Activated effector memory CD4-positive, alpha-beta T cell treated with anti-CD3 and anti-CD28 coated beads, Interleukin-2, amount 50 U/mL, for 16 hours (primary cell): Measurements from ENCODE around the gene SNX24.
"Not testable (repeated sequence)": the region's sequence is repeated elsewhere in the genome, so short reads cannot be mapped to it uniquely, and the experiment has no call there.

Experiments used
- DNase-seq: peaks from one replicate; pipeline ENCODE4 v3.0.0-alpha.2; 2020

Gene SNX24

DNA sequence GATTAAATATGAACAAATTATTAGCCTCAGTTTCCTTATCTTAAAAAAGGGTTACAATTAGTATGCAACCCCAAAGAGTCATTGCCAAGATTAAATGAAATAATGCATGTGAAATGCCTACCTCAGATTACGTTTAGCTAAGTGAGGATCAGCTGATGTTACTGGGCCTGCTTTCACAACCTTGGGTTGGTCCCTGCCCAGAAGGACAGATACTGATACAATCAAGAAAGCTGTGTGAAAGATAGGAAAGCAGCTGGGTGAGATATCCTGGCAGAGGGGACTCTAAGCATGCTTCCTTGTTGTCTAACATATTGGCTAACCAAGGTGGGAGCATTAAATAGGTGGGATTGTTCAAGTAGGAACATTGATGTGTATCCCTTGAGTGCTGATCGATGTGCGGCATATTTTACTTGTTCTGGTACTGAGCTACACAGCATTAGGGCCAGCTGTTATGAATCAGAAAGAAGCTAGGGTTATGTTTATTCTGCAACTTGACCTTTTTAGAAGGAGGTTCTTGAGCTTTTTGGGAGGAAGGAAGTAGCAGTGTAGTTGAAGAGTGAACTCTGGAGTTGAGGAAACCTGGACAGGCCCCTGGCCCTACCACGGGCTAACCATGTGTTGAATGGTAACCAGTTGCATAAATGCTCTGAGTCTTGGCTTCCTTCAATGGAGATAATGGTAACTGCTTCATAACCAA lies 28.9 kb downstream of the SNX24 start:
- DNase-seq, result no peak

DNA sequence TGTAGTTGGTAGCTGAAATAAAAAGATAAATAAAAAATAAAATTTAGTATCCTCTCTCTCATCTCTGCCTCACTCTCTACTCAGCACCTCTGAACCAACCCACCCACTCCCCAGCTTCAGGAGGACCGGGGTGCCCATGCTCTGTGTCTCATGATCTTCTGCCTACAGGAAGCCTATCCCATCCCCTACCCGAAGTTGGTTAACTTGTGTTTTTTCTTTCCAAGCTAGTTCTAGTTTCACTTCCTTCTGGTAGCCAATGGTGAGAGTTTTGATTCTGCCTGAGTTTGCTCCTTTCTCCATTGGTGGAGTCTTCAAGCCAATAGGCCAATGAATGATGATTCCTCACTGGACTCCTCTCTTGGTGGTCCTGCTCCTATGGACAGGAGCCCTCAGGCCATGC lies 32.1 kb downstream of the SNX24 start:
- no peak for DNase-seq

DNA sequence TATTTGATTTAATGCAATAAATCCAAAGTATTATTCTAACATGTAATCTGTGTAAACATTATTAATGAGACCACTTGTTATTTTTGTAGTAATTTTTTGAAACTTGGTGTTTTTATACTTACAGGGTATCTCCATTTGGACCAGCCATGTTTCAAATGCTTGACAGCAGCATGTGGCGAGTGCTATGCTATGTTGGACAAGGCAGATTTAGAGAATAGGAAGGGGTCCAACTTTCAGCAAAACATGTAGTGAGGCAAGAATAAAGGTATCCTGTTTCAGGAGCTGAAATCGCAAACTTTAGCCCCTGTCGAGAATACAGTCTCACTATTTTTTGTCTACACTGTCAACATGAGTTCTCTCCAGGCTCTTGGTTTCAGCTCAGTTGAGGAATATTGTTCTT lies 33.7 kb downstream of the SNX24 start:
- DNase-seq, result no peak

DNA sequence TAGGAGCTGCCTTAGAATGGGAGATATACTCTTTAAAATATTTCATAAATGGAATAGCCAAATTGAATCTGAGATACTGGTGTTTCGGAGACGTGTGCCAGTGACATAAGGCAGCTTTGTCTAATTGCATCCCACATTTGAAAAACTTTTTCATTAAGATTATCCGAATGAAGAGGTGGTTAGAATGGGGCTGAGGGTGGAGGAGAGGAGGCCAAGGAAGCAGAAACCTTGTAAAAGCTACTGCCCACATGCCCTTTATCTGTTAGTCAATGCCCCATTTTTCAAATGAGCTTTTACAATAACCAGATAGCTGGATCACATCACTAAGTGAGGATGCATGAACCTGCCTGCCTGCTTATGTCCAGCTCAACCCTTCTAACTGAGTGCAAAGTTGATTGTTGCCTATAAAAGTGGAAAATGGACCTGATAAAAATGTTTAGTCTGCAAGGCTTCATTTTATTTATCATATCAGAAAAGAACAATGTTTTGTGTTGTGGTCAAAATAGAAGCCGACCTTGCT lies 34.8 kb downstream of the SNX24 start:
- no peak for DNase-seq

DNA sequence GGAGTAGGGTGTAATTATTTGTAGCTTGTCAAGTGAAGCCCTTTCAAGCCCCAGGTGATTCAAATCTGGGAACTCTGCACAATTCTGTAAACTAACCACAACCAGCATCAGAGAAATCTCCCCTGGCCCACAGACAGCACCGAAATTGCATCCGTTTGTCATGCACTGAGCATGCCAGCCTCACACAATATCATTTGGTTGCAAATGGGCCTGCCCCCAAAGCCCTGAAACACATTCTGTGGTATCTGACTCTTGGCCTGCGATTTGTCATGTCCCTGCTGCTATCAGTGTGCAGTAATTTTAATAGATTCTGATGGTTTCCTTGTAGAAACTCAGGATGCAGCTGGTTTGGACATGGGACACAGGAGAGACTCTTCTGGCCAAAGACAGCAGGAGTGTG lies 35.3 kb downstream of the SNX24 start:
- DNase-seq, result no peak

DNA sequence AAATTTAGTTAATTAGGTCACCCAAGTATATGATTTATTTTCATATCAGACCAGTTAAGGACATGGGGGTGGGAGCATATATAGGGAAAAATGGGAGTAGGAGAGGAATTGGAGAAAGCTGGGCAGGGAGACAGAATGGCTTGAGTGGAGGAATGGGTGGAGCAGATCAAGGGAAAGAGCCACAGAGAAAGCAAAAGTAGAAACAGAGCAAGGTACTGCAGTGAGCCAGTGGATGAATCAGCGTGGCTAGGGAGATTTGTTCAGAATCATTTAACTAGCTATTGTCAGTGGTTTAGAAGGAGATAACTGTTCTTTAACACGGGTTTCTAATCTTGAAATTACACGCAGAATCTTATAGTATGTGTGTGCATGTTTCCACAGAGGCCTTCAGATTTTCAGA lies 37.4 kb downstream of the SNX24 start:
- DNase-seq, result no peak

DNA sequence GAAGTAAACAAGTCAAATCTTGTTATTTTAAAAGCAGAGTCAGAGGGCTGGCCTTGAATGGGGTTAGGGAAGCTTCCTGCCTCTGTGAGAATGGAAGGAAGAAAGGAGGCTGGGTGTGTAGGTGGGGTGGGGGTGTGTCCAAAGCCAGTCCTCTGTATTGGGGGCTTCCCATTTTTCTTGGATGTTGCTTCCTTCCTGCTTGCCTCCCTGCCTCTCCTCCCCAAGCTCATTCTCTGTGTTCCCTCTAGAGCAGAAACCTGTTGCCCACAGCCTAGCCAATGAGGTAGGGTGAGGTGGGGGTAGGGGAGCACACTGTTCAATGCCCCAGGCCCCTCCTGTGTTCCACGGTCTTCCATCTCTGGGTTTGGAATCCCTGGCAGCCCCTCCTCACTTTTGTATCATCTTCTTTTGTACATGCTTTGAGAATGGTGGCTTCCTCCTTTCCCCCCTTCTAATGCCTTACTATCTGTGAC lies 39.7 kb downstream of the SNX24 start:
- DNase-seq, result no peak

DNA sequence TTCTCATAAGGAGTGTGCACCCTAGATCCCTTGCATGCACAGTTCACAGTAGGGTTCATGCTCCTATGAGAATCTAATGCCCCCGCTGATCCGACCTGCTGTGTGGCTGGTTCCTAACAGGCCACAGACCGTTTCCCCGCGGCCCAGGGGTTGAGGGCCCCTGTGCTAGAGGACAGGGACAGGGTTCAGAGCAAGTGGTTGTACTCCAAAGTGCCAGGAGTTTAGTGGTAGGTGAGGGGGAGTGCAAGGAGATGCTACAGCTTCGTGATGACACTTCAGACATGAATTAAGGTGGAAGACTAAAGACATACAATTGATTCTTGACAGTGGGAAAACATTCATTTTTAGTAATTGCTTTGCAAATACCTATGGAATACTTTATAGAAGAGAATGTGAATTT lies 40.5 kb downstream of the SNX24 start:
- no peak for DNase-seq

DNA sequence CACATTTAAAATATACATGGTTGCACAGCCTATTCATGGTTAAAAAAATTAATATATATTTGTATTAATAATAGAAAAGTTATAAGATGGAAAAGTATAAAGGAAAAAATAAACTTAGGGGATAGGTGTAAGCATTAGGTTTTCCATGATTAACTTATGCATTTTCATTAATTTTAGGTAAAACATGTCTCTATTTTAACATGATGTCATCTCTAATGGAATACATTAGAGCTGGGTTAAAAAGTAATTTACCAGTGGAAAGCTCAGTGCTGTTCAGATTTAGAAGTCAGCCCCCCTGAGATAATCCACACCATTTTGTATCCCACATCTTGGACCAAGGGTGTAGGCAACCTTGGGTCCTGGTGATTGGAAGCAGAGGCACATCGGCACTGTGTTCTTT lies 49.7 kb downstream of the SNX24 start:
- DNase-seq, result no peak

DNA sequence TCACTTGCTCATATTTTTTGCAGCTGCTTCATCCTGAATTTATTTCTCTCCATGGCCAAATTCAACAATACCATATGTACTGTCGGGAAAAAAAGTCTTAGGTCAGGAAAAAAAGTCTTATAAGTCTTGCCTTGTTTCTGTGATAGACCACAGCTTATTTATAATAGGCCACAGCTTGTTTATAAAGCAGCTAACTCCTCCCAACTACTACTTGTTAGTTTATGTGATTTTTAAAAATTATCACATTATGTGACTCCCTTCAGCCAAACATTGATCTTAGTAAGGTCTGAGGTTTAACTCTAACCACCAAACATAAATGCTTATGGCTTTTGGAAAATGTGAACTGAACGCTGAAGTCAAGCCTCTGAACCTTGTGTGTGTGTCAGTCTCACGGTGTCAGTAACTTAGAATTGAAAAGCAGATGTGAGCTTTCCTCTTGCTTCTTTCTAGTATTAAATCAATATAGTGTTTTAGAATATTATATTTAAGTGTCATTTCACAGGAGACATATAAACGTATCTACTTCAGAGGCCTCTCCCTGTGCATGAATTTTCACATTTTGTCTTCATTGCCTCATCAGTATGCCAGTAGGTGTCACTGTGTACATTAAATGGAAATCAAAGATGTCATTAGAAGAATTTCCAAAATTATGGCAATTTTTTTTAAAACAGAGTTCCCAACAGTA lies 51.3 kb downstream of the SNX24 start:
- no peak for DNase-seq

DNA sequence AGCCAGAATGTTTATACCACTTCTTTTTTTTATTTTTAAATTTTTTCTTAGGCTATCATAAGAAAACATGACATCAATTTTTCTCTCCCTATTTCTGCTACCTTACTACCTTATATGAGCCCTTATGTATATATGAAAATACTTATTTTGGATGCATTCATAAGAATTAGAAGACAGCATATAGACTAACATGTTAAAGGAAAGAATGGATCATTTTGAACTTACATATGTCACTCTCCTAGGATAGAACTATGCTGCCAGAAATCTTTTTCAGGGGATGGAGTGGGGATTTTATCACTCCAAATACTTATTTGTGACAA lies 51.8 kb downstream of the SNX24 start:
- DNase-seq, result no peak

DNA sequence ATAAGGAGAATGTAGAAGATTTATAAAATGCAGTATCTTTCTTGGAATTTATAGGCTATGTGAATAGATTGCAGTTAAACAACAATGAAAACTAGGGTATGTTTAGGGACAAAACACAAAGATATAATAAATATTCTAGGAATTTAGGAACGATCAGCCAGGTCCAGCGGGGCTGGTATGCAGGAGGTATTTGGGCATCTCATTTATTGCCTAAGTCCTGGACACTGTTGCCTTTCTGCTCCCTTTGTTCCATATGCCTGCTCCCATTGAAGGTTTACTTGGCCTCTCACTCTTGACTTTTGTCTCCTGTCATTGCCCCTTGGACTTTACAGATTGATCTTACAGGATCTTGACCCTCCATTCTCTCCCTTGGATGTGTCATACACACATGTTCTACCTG lies 55.9 kb downstream of the SNX24 start:
- no peak for DNase-seq

DNA sequence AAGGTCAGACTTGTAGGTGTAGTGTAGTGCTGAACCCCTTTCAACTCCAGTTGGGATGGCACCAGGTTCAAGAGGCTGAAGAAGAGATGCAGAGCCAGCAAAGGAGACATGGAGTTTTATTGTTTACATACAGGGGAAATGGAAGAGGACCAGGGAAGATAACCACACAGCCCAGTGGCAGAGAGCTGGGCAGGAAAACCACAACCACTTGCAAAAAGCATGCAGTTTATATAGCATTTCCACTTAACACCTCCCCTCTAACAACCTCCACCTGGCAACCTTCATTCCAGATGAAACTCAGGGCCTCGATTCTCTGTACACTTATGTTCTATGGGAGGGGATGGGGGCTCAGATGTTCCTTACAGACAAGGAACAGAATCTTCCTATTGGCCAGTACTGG lies 56.9 kb downstream of the SNX24 start:
- no peak for DNase-seq

DNA sequence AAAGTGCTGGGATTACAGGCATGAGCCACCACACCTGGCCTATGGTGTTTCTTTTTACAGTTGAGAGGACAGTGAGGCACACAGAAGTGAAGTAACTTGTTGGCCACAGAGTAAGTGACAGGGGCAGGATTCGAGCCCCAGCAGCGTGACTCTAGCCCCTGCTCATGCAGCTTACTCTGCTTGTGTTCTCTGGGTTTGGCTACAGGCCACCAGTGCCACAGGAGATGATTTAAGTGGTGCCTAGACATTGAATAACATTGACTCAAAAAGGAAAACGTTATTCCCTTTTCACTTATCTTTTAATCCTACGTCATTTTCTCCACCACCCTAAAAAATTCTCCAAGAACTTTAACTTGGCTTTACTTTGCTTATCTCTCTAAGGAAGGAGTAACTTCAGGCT lies 61.4 kb downstream of the SNX24 start:
- DNase-seq, result no peak

DNA sequence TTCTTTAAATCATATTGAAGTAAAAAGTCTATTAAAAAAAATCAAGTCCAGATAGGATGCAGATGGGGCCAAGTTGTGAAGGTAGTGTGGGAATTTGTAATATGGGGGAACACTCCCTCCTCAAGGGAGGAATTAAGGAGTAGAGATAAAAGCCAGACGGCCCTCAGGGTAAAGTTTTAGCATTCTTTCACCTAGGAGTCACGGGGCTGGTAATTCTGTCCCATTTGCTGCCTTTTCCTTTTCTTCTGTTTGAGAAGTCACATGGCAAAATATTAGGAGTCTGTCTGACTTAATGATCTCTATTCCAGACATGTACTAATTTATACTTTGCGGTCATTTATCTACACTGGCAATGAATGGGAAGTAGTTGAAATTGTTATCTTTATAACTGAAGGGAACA lies 61.9 kb downstream of the SNX24 start:
- DNase-seq, result no peak

DNA sequence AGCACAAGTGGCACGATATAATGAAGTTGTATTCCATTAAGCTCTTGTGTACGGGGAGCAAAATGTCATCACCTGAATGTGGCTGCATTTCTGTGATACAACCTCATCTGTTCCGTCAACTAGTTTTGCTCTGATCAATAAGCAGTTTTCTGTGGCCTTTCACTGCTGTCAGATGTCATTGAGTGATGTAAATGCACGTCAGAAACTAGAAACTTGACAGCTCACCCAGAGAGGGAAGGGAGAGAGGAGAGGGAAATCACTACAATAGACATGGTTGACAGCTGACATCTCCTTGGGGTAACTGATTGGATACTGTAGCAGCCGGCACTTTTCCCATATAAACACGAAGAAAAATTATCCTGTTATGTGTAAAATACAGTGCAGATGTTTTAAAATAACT lies 62.7 kb downstream of the SNX24 start:
- no peak for DNase-seq

DNA sequence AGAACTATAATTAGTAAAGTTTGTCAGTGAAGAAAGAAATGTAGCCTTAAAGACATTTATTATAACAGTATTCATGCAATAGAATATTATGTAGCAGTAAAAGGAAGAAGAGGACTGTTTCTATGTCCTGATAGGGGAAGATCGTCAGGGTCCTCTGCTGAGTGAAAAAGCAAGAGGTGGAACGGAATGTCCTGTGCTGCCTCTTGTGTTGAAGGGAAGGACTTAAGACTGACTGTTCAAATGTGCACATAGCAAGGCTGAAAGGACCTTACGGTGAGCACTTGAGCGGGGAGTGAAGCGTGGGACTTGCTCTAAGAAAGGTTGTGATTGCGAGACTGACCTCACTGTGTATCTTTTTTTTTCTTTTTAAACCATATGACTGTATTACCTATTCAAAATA lies 63.2 kb downstream of the SNX24 start:
- DNase-seq, result no peak

DNA sequence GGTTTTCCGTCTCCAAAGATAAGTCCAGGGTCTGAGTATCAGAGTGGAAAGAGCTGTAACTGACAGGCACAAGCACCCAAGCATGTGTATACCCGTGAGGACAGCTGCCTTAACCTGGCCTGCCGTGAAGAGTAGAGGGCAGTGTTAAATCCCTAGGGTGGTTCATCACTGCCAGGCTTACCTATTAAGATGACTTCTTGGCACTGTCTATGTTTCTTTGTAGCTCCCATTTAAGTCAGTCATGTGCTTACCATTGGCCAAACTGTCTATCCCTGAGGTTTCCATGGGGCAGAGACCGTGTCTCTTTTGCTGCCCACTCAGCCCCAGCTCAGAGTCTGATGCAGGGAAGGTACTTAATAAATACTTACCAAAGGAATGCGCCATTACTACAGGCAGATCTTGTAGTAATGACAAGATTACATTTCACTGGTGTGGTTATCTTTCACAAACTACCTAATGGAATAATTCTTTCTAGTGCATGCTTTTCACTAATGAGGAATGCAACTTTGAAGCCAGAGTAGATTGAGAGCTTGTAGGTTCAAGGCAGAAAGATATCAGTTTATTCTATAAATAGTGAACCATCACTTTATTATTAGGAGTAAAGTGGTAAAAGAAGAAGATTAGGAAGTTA lies 64.2 kb downstream of the SNX24 start:
- DNase-seq, result no peak

DNA sequence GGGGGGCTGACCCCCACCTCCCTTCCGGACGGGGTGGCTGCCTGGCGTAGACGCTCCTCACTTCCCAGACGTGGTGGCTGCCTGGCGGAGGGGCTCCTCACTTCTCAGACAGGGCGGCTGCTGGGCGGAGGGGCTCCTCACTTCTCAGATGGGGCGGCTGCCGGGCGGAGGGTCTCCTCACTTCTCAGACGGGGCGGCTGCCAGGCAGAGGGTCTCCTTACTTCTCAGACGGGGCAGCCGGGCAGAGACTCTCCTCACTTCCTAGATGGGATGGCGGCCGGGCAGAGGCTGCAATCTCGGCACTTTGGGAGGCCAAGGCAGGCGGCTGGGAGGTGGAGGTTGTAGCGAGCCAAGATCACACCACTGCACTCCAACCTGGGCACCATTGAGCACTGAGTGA lies 68.0 kb downstream of the SNX24 start:
- not testable (repeated sequence) for DNase-seq

DNA sequence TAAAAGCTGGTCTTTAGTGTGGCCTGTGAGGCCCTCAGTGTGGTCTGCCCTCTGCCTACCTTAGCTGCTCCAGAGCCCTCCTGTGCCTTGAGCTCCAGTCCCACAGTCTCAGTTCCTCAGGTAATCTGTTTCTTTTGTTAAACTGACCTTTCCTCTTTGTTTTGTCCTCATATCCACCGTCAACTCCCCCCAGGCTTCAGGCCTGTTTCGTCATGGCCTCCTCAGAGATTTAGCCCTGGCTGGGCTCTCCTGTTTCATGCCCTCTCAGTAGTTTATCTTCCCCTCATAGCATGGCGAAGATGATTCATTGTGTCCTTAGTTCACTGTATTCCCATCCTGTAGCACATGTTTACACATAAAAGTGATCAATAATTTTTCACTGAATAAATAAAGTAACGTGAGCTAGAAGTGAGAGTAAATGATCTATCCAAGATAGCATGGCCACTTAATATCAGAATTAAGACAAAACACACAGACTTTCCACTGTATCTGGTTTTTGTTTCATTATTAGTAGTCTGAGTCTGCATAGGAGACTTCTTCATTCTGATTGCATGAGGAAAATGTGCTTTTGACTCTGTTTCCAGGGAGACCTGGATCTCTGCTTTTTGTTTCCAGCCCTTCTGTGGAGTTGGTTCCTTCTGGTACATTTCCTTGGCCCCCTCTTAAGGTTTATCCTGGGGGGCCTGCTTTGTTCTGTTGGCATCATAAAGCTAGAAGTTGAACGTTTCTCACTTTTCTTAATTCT lies 70.5 kb downstream of the SNX24 start:
- no peak for DNase-seq

DNA sequence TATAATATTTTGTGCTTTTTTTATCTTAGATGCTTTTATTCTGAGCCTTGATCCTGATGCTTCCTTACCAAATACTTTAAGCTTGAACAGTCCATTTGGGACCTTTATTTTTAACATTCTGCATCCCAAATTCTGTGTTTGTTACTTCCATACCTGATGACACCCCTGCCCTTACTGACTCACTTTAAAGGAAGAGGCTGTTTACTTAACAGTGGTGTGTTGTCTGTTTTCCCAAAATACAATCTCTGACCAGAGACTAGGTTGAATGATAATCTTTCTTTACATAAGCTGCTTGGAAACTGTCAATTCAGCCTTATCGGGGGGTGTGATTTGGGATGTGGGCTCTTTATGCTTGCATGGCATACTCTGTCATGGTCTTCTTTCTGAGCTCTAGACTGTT lies 71.1 kb downstream of the SNX24 start:
- DNase-seq, result no peak

DNA sequence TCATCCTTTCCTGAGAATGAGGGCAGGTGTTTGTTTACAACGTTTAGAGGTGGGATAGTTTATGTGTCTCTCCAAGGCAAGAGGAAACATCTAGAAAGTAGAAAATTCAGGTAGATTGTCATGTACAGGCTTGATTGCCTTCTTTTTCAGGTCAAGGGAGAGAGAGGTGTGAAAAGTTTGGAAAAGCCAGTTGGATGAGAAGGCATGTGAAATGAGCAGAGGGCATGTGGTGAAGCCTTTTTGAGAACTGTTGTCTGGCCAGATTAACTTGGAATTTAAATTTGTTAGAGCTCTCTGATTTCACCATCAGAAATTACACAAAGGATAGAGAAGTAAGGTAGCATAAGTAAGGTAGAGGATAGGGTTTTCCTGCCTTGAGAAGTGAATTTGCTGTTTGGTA lies 74.6 kb downstream of the SNX24 start:
- no peak for DNase-seq

DNA sequence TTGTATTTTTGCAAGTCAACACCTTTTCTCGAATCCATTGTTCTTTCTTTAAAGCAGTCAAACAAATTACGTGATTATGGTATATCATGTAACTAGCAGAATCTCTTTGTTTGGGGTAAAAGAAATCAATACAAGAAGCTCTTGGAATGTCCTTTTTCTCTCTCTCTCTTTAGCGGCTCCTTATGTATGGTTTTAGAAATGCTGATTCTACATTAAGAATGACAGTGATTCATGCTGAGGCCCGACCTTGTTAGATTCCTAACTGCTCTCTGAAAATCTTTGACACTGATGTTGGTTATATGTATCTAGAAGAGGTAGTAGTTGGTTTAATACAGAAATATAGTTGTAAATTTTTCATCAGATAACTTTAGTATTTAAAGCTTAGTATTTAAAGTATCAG lies 76.4 kb downstream of the SNX24 start:
- no peak for DNase-seq

DNA sequence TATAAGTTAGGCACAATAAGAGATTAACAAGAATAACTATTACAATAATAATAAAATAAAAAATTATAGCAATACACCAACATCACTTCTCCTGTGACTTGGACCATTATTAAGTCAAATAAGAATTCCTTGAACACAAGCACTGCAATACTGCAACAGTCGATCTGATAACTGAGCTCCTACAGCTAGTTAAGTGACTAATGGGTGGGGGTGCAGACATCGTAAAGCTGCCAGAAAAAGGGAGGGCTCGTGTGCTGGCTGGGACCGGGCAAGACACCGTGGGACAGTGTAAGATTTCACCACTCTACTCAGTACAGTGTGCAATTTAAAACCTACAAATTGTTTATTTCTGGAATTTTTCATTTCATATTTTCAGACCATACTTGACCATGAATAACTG lies 78.8 kb downstream of the SNX24 start:
- no peak for DNase-seq
